GM12873 (cell line): Measurements from ENCODE around the gene UBXN11.

Experiments used
- TF ChIP-seq, protein P1 (sequence below): IDR thresholded peaks from 2 replicates; pipeline ENCODE4 v1.5.1; 2012; ENCODE audit warnings: low read depth, mild to moderate bottlenecking, moderate library complexity, low read length, control low read depth; ENCODE audit not compliant: insufficient read depth; ENCODE audit errors: missing control alignments

The UBXN11 gene, protein sequence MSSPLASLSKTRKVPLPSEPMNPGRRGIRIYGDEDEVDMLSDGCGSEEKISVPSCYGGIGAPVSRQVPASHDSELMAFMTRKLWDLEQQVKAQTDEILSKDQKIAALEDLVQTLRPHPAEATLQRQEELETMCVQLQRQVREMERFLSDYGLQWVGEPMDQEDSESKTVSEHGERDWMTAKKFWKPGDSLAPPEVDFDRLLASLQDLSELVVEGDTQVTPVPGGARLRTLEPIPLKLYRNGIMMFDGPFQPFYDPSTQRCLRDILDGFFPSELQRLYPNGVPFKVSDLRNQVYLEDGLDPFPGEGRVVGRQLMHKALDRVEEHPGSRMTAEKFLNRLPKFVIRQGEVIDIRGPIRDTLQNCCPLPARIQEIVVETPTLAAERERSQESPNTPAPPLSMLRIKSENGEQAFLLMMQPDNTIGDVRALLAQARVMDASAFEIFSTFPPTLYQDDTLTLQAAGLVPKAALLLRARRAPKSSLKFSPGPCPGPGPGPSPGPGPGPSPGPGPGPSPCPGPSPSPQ

DNA sequence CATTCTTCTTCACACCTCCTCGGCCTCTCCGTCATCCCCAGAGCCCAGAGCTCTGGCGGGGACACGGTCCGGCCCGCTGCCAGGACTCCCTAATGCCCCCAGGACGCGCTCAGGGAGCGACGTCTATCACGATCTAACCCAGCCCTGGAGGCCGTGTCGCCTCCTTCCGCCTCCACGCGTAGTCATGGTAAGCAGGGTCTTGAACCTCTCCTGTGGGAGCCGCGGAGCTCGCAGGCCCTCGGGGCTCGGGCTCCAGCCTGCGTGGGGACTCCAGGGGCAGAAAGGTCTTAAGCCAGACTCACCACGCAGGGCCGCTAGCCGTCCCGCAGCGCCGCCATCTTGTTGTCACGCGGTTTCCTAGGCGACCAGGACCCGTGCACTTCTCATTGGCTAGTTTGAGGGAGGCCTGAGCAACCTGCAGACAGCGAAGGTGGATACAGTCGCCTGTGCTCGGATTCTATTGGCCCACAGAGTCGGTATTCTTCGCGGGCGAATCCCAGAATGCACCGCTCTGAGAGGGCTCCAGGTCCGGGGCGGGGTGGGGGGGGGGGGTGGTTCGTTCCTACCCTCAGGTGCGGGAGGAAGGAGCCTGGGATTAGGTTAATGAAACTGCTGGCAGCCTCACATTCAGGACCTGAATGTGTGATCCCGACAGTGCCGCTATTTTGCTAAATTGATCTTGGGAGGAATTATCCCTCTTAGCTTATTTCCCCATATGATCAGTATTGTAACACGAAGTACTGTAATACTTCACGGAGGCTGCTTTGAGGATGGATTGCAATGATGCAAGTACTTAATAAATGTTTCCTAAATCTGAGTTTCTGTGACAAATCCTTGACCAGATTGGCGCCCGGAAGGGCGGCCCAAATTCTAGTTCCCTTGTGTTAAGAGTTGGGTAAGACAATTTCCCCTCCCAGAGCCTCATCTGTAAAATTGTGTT lies at the start of gene UBXN11:
TSS of gene UBXN11 (minus strand) at position 347 of the 940 bp plus-strand sequence. CDS start 3,753 bp downstream, outside the sequence.
- TF ChIP-seq, protein P1, sequence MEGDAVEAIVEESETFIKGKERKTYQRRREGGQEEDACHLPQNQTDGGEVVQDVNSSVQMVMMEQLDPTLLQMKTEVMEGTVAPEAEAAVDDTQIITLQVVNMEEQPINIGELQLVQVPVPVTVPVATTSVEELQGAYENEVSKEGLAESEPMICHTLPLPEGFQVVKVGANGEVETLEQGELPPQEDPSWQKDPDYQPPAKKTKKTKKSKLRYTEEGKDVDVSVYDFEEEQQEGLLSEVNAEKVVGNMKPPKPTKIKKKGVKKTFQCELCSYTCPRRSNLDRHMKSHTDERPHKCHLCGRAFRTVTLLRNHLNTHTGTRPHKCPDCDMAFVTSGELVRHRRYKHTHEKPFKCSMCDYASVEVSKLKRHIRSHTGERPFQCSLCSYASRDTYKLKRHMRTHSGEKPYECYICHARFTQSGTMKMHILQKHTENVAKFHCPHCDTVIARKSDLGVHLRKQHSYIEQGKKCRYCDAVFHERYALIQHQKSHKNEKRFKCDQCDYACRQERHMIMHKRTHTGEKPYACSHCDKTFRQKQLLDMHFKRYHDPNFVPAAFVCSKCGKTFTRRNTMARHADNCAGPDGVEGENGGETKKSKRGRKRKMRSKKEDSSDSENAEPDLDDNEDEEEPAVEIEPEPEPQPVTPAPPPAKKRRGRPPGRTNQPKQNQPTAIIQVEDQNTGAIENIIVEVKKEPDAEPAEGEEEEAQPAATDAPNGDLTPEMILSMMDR: no peak

DNA sequence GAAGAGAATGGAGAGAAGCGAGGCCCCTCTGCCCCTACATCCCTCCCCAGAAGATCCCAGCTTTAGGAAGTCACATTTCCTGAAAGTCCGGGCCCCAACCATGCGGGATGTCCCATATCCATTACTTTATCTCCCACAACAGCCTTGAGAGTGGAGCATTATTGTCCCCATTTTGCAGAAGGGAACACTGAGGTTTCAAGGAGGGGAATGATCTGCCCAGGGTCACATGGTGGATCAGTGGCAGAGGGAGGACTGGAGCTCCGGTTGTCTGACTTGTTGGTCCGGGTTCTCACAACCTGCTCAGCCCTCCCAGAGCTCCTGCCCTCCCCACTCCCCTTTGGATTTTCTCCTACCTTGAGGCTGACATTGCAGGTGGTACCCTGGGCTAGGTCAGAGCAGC lies 49.7 kb upstream of the UBXN11 start:
- TF ChIP-seq, protein P1: no peak

DNA sequence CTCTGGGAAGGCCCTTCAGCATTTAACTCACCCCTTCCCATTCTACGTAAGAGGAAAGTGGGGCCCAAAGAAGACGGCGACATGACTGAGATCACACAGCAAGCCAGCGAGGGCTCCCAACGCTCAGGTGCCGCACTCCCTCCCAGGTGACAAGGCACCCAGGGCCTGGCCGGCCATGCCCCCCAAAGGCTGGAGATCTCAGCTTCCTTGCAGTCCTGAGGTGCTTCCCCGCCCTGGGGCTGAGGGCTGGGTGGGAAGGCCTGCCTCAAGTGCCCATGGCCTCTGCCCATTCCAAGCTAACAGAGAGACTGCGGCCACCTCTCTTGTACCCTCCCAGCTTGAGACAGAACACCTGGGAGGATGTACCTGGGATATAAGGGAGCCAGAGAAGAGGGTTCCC lies 48.5 kb upstream of the UBXN11 start:
- TF ChIP-seq, protein P1: no peak

DNA sequence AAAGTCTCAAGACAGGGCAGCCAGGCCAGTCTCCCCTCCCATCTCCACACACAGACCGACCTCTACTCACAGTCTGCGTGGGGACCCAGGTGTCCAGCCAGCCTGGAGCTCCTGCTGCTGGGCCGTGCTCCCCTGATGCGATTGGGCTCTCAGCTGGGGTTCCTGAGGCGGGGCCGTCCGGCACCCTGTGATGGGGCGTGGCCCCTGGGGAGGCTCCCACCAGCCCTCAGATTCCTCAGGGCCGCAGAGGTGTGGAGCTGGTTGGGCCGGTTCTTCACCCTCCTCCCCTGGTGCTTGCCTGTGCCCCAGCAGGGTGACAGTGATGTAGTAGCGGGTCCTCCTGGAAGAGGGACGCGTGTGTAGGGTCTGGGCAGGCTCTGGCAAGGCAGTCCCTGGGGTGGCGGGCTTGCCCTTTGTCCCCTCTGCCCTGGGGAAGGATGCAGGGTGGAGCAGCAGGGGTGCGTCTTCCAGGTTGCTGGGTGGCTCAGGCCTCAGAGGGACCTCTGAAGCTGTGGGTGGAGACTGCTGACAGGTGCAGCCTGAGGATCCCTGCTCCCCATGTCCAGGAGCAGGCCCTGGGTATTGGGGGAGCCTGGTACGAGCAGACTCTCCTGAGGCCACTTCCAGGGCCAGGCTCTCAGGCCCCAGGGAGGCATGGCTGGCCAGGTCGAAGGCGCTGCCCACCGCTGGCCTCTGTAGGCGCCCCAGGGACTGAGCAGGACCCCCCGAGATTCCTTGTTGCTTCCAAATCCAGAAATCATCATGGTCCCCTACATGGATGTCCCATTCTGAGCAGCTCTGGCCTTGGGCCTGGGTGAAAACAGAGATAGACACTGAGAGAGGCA lies 47.8 kb upstream of the UBXN11 start, which contains the start of gene CRYBG2:
TSS of gene CRYBG2 (minus strand) at position 155 of the 845 bp plus-strand sequence. CDS start 7,473 bp downstream, outside the sequence.
- TF ChIP-seq, protein P1: no peak

DNA sequence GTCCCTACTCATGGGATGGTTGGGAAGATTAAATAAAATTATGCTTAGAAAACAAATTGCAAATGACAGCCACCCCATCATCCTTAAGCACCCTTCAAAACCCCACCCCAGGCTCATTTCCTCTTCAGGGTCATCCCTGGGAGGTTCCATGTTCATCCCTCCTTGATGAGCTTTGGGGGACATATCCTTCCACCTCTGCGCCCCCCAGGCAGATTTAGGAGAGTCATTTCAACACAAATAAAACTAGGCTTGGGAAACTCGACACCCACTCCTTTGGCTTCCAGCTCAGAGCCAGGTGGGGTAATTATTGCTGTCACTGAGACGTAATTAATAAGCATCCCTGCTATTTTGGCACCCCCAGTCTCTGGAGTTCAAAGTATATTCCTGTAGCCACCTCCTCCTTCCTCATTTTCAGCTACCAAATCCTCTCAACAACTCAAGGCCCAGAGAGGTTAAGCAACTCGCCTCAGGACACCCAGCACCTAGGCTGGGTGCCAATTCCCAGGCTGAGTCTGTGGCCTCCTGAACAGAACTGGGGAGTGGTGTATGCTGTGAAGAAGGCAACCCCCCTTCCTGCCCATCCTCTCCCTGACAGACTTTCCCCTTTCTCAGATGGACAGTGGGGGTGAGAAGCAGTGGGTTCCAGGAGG lies 46.9 kb upstream of the UBXN11 start:
- TF ChIP-seq, protein P1: no peak

DNA sequence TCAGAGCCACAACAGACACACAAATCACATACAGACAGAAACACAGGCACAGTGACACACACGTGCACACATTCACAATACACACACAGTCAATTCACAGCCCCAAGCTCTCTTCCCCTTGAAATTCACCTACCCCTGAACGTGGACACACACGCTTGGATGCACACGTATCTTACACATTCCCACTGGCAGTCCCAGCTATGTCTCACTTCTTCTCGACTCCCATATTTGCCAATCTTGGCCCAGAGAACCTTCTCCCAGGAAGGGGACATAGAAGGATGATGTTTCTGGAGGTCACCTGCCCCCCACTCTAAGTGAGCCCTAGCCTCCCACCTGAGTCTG lies 45.9 kb upstream of the UBXN11 start:
- TF ChIP-seq, protein P1: no peak
